ENCODE data around the gene GLIPR1.
"Not testable (repeated sequence)": the region's sequence is repeated elsewhere in the genome, so short reads cannot be mapped to it uniquely, and the experiment has no call there.

GLIPR1 gene

DNA sequence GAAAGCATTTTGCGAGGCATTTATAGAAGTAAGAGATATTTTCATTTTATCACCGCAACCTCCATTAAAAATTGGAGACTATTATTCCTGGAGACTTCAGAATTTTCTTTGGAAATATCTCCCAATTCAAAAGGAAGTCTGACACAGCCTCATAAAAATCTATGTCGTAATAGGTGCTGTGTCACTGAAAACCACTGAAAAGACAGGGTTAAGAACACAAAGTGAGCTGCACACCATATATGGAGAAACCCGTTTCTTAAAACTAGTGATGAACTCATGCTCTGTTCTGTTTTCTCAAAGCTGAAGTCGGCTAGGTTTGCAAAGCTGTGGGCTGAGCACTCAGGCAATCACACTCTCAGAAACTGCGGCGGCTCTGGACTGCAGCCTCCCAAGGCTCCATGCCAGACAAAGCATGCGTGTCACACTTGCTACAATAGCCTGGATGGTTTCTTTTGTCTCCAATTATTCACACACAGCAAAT is at the start of gene GLIPR1:
Gene GLIPR1 (plus strand): TSS at position 287 of the 481 bp plus-strand sequence. CDS start 126 bp downstream, at position 413.
- peak; percentile 97 to 98 for DNase-seq (ENCODE audit: low read depth in 2 of 2)

DNA sequence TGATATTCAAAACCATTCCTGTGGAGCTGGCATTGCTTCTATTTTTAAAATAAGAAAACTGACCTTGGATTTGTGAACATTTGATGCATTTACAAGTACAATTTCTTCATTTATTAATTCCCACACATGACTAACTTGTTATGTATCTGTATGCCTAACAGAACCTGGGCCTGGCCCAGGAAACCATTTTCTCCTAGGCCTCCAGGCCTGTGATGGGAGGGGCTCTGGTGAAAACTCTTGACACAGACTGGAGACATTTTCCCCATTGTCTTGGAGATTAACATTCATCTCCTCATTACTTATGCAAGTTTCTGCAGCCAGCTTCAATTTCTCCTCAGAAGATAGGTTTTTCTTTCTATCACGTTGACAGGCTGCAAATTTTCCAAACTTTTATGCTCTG is 47.6 kb upstream of the GLIPR1 start:
- no peak for DNase-seq (ENCODE audit: low read depth in 2 of 2)

DNA sequence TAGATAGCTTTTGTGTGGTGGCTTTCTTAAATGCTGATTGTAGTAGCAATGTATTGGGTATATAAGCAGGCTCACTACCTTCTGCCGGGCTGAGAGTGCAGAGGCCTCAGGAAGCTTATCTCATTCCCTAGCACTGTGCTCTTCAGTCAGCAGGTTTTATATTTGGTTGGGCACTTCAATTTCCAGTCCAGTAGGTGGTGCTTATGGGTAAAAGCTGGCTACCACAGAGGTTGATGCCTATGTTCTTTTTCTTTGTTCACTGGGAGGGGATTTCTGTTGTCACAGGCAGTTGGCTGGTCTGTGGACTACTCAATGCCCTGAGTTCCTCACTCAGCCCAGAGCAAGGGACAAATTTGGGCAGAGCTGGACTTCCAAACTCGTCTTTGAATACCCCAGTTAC is 43.0 kb upstream of the GLIPR1 start:
- DNase-seq (ENCODE audit: low read depth in 2 of 2), result no peak

DNA sequence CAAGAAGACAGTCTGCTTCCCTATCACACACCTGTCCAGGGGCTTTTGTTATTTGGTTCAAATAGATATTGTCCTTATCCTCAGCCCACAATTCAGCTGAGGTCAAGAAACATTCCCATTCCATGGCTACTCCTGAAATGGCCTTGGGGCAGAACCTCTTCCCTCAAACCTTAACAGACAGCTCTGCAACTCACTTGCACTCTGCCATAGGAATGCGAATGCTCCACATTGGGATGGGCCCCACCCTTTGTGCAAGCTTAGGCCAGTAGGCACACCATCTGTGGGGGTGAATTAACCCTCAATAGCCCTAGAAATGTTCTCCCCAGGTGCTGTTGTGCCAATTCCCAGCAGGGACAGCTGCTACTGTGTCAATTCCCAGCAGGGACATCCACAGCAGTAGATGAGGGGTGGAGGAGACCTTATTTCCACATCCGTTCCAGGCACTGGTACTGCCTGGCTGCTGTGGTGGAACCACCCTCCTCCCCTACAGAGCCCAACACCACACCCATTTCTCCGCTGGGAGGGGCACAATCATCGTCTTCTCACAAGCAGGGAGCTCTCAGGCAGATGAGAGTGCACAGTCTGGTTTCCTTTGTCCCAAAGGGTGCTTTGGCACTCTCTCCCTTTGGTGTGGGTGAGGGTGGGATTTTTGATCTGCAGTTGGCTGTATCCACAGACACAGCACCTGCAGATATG is 42.3 kb upstream of the GLIPR1 start:
- no peak for DNase-seq (ENCODE audit: low read depth in 2 of 2)

DNA sequence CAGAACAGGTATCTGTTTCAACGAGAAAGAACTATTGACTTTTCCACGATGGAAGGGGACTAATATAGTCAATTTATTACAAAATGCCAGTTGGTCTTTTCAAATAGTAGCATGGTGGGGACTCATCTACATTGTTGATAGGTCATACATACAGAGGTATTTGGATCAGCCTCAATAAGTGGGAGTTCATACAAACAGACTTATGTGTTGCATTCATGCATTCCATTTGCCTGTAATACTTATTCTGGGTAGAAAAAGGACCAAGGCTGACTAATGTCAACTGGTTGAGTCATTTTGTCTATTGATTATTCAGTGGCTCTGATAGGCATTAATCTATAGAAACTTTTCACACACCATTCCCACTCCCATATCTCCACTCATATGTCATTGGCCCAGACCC is 41.5 kb upstream of the GLIPR1 start:
- DNase-seq (ENCODE audit: low read depth in 2 of 2), result no peak

DNA sequence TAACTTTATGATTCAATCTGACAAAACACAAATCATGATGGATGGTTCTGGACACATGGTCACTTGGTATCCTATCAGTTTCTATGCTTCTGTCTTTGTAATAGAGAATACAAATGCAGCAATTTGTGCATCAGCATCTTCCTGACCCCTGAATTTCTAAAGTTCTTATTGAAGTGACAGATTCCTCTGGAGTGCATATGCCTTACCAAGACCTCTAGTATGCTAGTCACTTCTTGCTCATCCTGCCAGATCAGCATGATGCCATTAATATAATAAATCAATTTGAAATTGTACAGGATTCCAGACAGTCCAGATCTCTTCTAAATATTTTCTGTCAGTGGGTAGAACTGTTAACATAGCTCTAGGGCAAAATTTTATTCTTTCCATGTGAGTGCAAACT is 40.6 kb upstream of the GLIPR1 start:
- no peak for DNase-seq (ENCODE audit: low read depth in 2 of 2)

DNA sequence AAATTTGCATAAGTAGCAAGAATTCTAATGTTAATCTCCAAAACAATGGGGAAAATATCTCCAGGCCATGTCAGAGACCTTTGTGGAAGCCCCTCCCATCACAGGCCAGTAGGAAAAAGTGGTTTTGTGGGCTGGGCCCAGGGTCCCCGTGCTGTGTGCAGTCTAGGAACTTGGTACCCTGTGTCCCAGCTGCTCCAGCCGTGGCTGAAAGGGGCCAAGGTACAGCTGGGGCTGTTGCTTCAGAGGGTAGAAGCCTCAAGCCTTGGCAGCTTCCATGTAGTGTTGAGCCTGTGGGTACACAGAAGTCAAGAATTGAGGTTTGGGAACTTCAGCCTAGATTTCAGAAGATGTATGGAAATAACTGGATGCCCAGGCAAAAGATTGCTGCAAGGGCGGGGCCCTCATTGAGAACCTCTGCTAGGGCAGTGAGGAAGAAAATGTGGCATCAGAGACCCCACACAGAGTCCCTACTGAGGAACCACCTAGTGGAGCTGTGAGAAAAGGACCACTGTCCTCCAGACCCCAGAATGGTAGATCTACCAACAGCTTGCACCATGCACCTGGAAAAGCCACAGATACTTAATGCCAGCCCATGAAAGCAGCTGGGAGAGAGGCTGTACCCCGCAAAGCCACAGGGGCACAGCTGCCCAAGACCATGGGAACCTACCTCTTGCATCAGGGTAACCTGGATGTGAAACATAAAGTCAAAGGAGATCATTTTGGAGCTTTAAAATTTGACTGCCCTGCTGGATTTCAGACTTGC is 38.7 kb upstream of the GLIPR1 start:
- not testable (repeated sequence) for DNase-seq (ENCODE audit: low read depth in 2 of 2)

DNA sequence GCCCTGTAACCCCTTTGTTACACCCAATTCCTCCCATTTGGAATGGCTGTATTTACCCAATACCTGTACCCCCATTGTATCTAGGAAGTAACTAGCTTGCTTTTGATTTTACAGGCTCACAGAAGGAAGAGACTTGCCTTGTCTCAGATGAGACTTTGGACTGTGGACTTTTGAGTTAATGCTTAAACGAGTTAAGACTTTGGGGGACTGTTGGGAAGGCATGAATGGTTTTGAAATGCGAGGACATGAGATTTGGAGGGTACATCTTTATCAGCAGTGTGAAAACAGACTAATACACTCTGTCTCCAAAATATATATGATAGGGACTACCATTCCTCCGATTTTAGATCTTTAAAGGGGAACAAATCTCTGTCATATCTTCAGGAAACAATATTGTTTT is 38.1 kb upstream of the GLIPR1 start:
- DNase-seq (ENCODE audit: low read depth in 2 of 2), result not testable (repeated sequence)

DNA sequence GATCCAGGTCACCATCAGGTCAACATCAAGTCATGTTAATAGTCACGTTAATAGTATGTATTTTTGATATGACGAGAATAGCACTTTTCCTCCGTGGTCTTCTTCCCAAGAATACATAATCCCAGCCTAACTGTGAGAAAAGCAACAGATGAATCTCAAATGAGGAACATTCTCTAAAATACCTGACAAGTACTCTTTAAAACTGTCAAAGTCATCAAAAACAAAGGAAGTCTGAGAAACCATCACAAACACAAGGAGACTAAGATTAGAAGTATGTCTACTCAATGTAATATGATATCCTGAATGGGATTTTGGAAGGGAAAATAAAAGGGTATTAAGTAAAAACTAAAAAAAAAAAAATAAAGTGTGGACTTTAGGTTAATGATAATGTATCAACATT is 36.8 kb upstream of the GLIPR1 start:
- no peak for DNase-seq (ENCODE audit: low read depth in 2 of 2)

DNA sequence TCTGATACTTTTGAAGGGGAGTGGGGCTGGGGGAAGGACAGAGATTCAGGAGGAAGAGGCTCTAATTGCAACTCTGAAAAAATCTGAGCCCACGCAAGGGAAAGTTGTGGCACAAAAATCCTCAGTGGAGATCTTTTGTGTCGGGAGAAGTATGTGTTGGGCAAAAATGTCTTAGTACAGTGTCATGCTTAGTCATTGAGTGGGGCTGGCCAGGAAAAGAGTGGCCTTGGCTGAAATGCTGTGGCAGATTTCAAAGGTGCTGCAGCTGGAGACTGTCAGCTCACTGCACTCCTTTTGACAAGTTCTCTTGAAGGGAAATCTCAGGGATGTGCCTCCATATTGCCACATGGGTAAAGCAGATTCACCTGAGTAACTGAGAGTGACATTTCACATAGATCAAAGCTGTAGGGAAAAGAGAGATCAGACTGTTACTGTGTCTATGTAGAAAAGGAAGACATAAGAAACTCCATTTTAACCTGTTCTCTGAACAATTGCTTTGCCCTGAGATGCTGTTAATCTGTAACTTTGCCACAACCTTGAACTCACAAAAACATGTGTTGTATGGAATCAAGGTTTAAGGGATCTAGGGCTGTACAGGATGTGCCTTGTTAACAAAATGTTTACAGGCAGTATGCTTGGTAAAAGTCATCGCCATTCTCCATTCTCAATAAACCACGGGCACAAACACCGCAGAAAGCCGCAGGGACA is 36.0 kb upstream of the GLIPR1 start:
- no peak for DNase-seq (ENCODE audit: low read depth in 2 of 2)

DNA sequence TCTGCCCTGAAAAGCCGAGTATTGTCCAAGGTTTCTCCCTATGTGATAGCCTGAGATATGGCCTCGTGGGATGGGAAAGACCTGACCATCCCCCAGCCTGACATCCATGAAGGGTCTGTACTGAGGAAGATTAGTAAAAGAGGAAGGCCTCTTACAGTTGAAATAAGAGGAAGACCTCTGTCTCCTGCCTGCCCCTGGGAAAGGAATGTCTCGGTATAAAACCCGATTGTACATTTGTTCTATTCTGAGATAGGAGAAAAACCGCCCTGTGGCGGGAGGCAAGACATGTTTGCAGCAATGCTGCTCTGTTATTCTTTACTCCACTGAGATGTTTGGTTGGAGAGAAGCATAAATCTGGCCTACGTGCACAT is 35.4 kb upstream of the GLIPR1 start:
- not testable (repeated sequence) for DNase-seq (ENCODE audit: low read depth in 2 of 2)

DNA sequence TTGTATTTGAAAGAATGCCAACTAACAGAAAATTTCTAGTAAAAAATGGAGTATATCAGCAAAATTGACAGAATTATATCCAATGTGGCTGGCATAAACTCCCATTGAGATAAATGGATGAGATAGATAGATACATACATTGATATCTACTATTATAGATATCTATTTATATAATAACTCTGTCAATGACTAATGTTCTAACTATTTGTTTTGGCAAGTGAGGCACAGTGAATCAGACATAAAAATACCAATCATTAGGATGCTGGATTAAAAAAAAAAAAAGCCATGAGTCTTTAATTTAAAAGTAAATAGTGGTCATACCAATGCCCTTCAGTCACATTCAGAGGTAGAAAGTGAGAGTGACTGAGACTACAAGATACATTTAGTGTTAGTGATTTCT is 33.7 kb upstream of the GLIPR1 start:
- DNase-seq (ENCODE audit: low read depth in 2 of 2), result peak; percentile 76 to 83

DNA sequence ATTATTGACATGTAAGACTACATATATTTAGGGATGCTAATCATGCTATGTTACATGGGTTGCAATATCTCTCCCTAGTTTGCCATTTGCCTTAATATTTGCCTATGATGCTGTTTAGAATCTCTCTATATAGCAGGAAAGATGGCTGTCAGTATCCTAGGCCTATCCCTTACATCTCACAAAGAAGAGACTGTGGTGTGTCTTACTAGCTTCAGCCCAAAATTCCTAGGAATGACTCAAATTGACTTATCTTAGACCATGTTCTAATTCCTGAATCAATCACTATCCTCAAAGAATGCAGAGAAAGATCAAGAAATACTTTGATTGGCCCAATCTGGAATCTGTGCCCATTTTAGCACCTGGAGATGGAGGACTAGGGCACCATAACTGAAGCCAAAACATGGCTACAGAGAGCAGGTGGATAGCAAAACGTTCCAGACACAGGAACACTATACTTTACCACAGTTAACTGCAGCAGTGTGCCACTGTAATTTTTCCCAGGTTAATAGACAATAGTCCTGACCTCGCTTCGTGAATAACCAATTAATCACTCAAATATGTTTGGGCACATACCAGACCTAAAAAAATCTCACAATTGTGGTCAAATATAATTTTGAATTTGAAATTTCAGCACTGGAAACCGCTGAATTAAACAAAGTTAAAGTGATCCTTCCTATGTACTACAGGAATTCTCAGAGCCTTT is 32.7 kb upstream of the GLIPR1 start:
- DNase-seq (ENCODE audit: low read depth in 2 of 2), result no peak

DNA sequence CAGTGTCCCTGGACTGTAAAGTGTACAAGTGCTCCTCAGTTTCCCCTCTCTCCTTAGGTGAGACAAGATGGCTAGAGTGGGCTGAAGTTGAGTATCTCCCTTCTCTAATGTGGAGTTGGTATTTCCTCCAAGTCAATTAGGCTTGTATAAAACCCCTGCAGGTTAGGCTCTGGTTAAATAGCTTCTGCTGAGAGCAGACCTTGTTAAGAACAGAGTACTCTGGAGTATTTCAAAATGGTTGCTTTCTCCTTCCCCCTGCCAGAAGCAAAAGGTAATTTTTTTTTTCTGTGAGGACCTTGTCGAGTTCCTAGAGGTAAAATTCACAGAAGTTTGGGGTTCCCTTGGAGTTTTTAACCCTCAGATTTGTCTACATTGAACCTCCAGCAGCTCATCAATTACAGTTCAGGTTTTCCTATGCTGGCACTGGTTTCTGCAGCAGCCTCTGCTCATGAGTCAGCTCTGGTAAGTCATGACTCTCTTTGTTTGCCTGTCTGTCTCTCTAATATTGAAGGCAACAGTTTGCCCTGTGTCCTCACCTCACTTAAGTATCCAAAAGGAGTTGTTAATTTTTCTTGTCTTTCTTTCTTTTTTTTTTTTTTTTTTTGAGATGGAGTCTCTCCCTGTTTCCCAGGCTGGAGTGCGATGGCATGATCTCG is 27.8 kb upstream of the GLIPR1 start:
- DNase-seq (ENCODE audit: low read depth in 2 of 2), result no peak

DNA sequence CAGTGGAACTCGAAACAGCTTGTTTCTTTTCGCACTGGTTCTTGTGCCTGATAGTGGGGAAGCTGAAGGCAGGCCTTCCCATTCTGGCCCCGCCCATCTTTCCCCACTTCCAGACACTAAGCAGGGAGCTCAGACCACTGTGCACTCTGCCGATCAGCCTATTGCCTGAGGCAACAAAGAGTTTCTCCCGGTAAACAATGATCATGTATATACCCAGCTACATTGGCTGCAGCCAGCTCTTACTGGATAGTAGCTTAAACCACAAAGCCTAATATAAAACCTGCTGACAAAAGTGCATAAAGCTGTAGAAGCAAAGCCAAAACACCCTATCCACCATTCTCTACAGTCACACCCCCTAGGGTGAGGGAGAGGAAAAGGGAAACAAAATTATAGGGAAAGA is 24.7 kb upstream of the GLIPR1 start:
- DNase-seq (ENCODE audit: low read depth in 2 of 2), result no peak

DNA sequence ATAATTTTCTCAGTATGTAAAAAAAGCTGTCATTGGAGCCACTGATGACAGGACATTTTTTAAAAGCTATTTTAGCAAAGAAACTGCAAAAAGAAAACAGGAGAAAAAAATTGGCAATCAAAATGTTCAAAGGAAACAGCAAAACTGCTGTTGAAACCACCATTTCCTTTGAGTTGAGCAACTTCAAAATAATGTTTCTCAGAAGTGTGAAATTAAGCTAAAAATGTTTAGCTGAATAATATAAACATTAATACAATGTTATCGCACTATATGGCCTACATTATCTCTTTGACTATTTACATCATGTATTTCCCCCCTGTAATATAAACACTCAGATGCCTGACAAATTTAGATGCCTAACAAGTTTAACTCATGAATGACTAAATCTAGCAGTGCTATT is 23.4 kb upstream of the GLIPR1 start:
- DNase-seq (ENCODE audit: low read depth in 2 of 2), result no peak

DNA sequence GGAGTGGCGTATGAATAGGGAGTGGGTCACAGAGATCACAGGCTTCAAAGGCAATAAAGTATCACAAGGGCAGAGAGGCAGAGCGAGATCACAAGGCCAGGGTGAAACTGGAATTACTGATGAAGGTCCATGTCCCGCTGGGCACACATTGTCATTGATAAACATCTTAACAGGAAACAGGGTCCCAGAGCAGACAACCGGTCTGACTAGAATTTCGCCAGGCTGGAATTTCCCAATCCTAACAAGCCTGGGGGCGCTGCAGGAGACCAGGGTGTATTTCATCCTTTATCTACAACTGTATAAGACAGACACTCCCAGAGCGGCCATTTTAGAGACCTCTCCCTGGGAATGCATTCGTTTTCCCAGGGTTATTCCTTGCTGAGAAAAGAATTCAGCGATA is 22.7 kb upstream of the GLIPR1 start:
- not testable (repeated sequence) for DNase-seq (ENCODE audit: low read depth in 2 of 2)

DNA sequence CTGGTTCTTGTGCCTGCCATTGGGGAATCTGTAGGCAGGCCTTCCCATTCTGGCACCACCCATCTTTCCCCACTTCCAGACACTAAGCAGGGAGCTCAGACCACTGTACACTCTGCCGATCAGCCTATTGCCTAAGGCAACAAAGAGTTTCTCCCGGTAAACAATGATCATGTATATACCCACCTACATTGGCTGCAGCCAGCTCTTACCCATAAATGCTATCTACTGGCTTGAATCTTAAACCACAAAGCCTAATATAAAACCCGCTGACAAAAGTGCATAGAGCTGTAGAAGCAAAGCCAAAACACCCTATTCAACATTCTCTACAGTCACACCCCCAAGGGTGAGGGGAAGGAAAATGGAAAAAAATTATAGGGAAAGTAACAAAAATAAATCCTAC is 20.8 kb upstream of the GLIPR1 start:
- DNase-seq (ENCODE audit: low read depth in 2 of 2), result no peak

DNA sequence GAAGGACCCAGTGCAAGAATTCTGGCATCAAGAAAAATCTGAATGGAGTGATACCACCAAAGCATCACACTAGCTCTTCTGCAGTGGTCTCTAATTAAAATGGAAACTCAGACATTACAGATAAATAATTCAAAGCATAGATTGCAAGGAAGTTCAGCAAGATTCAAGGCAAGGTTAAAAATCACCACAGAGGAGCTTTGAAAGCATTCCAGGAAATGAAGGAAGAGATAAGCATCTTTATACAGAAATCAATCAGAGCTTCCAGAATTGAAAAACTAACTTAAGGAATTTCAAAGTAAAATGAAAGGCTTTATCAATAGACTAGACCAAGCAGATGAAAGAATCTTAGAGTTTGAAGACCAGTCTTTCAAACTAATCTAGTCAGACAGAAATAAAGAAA is 20.4 kb upstream of the GLIPR1 start:
- no peak for DNase-seq (ENCODE audit: low read depth in 2 of 2)

DNA sequence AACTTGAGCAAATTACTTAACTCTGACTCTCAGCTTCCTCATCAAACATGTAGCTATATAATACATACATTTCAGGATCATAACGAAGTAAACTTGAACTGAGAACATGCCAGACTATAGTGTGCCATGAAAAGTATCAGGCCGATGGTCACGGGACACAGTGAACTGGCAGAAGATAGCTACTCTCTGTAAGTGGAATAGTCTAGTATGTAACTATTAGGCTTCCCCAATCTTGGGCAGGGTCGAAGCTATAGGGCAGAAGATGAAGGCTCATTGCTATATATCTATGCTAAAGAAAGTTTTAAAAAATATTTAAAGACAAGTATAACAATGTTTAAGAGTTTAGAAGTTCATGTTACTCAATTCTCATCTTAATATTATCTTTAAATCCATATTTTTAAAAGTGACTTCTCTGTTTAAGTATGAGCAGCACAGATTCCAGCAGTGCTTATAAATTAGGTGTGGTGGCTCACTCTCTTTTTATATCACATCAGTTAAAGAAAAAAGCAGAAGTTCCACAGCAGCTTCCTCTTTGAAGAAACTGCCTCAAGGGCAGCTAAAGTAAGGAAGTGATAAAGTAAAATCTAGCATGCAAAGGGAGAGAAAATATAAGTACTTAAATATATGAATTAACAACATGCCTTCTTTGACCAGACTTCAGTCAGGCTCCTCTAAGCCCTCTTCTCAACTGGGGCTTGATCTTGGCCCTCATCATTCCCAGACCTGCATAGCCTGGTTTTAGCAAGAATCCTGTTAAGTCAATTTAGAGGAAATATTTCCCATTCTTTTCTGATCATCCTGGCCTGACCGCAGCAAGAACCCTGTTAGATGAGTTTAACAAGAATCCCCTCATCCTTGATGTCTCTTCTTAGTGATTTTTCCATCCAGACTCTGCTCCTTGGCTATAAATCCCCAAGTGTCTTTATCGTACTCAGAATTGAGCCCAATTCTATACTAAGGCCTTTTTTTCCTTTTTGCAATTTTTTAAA is 8.4 kb upstream of the GLIPR1 start:
- no peak for DNase-seq (ENCODE audit: low read depth in 2 of 2)

Data from fibroblast of skin of left biceps (primary cell).